ENCODE results near the gene MKLN1.

DNA sequence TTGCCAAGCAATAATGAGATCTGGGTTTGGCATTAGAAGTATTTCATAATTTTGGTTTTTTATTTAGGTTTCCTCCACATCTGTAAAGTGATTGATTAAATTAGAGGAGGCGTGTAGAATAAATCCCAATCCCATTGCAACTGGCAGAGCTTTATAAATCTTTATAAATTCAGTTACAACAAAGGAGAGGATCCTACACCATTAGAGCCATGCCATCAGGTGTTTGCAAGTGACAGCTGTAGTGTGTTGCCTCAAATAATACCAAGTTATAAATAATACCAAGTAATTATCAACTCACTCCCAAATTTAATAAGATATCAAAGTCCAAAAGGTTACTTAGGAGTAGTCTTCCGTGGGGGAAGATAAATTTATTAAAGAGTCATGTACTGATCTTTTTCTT lies 166.5 kb downstream of the MKLN1 start:
- TF ChIP-seq CTCF (IDR thresholded peaks at IDR 0.05; ENCODE audit: poor library complexity, severe bottlenecking) = no peak
- TF ChIP-seq POLR2AphosphoS5 (IDR thresholded peaks at IDR 0.05) = no peak
- TF ChIP-seq REST (IDR thresholded peaks at IDR 0.05; ENCODE audit: borderline replicate concordance) = no peak
